Smooth muscle cell (in vitro differentiated cells): ENCODE data around the gene CAMK2N2. TPM values are rescaled to one million over a fixed set of nuclear protein-coding genes. Genes with fewer than 3 reads are reported as not detected.
A peak's percentile ranks its signal among the peaks of the same experiment; 100 is the strongest.

Experiments
- DNase-seq: peaks from one replicate; lab custom pipeline; 2025; ENCODE audit not compliant: unreplicated experiment; lab: John Stamatoyannopoulos, UW
- H2AFZ ChIP-seq: fragments of 200-600 bp; sonication (generic); 2 replicates; pipeline ENCODE4 v1.6.0; 2016; ENCODE audit warnings: antibody characterized with exemption, low read depth, mild to moderate bottlenecking
- H3F3A ChIP-seq: fragments of 200-600 bp; sonication (generic); 2 replicates; pipeline ENCODE4 v1.6.0; 2017; ENCODE audit warnings: antibody characterized with exemption, low read depth
- H3K27ac ChIP-seq: fragments of 200-600 bp; sonication (generic); 2 replicates; pipeline ENCODE4 v1.5.1; 2016; ENCODE audit warnings: low read depth, mild to moderate bottlenecking
- H3K27me3 ChIP-seq: fragments of 200-600 bp; sonication (generic); 2 replicates; pipeline ENCODE4 v1.6.1; 2016; ENCODE audit warnings: low read depth, mild to moderate bottlenecking
- H3K36me3 ChIP-seq: fragments of 200-600 bp; sonication (generic); 2 replicates; pipeline ENCODE4 v1.5.1; 2016; ENCODE audit warnings: low read depth
- H3K4me1 ChIP-seq: fragments of 200-600 bp; sonication (generic); 2 replicates; pipeline ENCODE4 v1.5.1; 2016; ENCODE audit warnings: low read depth
- H3K4me2 ChIP-seq: fragments of 200-600 bp; sonication (generic); 2 replicates; pipeline ENCODE4 v1.6.0; 2016; ENCODE audit warnings: mild to moderate bottlenecking
- H3K4me3 ChIP-seq: fragments of 200-600 bp; sonication (generic); 2 replicates; pipeline ENCODE4 v1.5.1; 2016; ENCODE audit warnings: mild to moderate bottlenecking
- H3K79me2 ChIP-seq: fragments of 200-600 bp; sonication (generic); 2 replicates; pipeline ENCODE4 v1.6.0; 2016; ENCODE audit warnings: low read depth, mild to moderate bottlenecking
- H3K9ac ChIP-seq: fragments of 200-600 bp; sonication (generic); 2 replicates; pipeline ENCODE4 v1.6.0; 2016; ENCODE audit warnings: low read depth
- H3K9me3 ChIP-seq: fragments of 200-600 bp; sonication (generic); replicated peaks from 2 replicates; pipeline ENCODE4 v1.5.1; 2016; ENCODE audit warnings: low read depth
- H4K20me1 ChIP-seq: fragments of 200-600 bp; sonication (generic); 2 replicates; pipeline ENCODE4 v1.6.0; 2016; ENCODE audit warnings: low read depth
- WGBS: methylation state at CpG from one replicate; pipeline ENCODE4 v1.1.7; 2016; ENCODE audit warnings: low lambda C conversion rate; 5-methylcytosine and 5-hydroxymethylcytosine counted together
- polyA plus RNA-seq: library from polyadenylated mRNA; unstranded; fragments of >200 nt; fragmentation: Nextera tagmentation; extraction: Ambion mirVana; gene quantifications from 2 replicates; pipeline ENCODE4 v1.2.1, GENCODE V29; 2016
- total RNA-seq: library from RNA; depleted of rRNA; stranded (reverse); fragments of >200 nt; gene quantifications from 2 replicates; pipeline ENCODE4 v1.2.3, GENCODE V29; 2014
- TF ChIP-seq, protein P1 (sequence below): fragments of 200-600 bp; sonication (generic); IDR thresholded peaks from 2 replicates; pipeline ENCODE4 v1.5.1; 2017; ENCODE audit warnings: borderline replicate concordance, mild to moderate bottlenecking, antibody characterized with exemption; ENCODE audit not compliant: insufficient read depth, poor library complexity, severe bottlenecking

The CAMK2N2 gene
- total and polyA plus RNA-seq, 2 experiments from 2014 or later: not detected

DNA sequence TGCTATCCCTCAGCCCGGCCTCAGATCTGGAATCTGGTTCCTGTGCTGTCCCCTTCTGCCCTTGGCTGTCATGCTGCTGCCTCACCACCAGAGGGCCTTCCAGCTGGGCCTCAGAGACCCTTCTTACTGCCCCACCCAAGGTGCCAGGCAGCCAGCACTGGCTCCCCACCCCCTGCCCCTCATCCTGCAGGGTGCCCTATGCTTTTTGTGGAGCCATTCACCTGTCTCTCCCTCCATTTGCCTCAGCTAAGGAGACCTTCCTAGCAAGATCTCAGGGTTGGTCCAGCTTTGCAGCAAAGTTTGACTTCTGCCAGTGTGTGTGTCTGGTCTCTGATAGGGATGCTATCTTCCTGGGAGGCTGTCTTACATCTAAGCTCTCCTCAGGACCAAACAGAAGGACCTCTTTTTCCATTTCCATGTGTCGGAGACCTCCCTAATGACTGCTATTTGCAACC, 33.8 kb downstream of the CAMK2N2 start:
- DNase-seq: no peak
- Histone ChIP-seq H3K4me2 (no peak overlapping the region), H3K9me3 (no peaks in the 10 kb centered on the region), H3K27me3 (peaks cover 75% of the 10 kb centered on the region), H3K27ac (no peak overlapping the region), H3K79me2 (no peaks in the 10 kb centered on the region), H3K4me1 (peaks cover 9% of the 10 kb centered on the region), H3K36me3 (no peaks in the 10 kb centered on the region), H3K4me3 (no peak overlapping the region), H2AFZ (no peak overlapping the region), H3K9ac (no peak overlapping the region), H4K20me1 (no peaks in the 10 kb centered on the region), H3F3A (no peaks in the 10 kb centered on the region)
- WGBS: 43% methylated on average over 2 of the region's 2 CpGs
- TF ChIP-seq, protein P1, sequence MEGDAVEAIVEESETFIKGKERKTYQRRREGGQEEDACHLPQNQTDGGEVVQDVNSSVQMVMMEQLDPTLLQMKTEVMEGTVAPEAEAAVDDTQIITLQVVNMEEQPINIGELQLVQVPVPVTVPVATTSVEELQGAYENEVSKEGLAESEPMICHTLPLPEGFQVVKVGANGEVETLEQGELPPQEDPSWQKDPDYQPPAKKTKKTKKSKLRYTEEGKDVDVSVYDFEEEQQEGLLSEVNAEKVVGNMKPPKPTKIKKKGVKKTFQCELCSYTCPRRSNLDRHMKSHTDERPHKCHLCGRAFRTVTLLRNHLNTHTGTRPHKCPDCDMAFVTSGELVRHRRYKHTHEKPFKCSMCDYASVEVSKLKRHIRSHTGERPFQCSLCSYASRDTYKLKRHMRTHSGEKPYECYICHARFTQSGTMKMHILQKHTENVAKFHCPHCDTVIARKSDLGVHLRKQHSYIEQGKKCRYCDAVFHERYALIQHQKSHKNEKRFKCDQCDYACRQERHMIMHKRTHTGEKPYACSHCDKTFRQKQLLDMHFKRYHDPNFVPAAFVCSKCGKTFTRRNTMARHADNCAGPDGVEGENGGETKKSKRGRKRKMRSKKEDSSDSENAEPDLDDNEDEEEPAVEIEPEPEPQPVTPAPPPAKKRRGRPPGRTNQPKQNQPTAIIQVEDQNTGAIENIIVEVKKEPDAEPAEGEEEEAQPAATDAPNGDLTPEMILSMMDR: peak; percentile 82

DNA sequence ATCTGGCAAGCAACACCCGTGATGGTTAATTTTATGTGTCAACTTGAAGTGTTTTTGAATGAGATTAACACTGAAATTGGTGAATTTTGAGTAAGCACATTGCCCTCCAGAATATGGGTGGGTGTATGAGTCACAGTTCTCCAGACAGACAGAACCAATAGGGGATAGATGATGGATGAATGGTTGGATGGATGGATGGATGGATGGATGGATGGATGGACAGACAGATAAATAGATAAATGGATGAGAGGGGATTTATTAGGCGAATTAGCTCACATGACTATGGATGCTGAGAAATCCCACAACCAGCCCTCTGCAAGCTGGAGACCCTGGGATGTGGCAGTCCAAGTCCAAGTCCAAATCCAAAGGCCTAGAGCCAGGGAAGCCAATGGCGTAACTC, 37.4 kb downstream of the CAMK2N2 start:
- Histone ChIP-seq H3K27ac (no peak overlapping the region), H3K9me3 (no peaks in the 10 kb centered on the region), H3K4me1 (no peaks in the 10 kb centered on the region), H3K4me2 (no peak overlapping the region), H3K4me3 (no peak overlapping the region), H3K9ac (no peak overlapping the region), H3K27me3 (peaks cover 40% of the 10 kb centered on the region), H3K36me3 (no peaks in the 10 kb centered on the region), H2AFZ (no peak overlapping the region), H3K79me2 (no peaks in the 10 kb centered on the region), H3F3A (no peaks in the 10 kb centered on the region), H4K20me1 (no peaks in the 10 kb centered on the region)
- no peak for DNase-seq
- 77% methylated on average over 3 of the region's 3 CpGs for WGBS
- TF ChIP-seq, protein P1: no peak

DNA sequence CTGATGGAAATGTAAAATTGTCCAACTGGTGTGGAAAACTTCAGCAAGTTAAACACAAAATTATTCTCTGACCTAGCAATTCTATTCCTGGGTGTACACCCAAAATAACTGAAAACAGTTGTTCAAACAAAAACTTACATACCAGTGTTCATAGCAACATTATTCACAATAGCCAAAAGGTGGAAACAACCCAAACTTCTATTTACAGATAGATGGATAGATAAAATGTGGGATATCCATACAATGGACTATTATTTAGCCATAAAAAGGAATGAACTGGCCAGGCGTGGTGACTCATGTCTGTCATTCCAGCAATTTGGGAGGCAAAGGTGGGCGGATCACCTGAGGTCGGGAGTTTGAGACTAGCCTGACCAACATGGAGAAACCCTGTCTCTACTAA, 38.8 kb downstream of the CAMK2N2 start:
- no peaks in the 10 kb centered on the region for H3K36me3 ChIP-seq
- no peaks in the 10 kb centered on the region for H3F3A ChIP-seq
- no peak overlapping the region for H3K4me3 ChIP-seq
- 75% methylated on average over 3 of the region's 3 CpGs for WGBS
- H3K79me2 ChIP-seq: no peaks in the 10 kb centered on the region
- H3K4me2 ChIP-seq: no peak overlapping the region
- H3K9ac ChIP-seq: no peak overlapping the region
- no peaks in the 10 kb centered on the region for H3K9me3 ChIP-seq
- H3K27me3 ChIP-seq: peaks cover 25% of the 10 kb centered on the region
- H3K4me1 ChIP-seq: no peaks in the 10 kb centered on the region
- DNase-seq: no peak
- no peak overlapping the region for H2AFZ ChIP-seq
- no peak overlapping the region for H3K27ac ChIP-seq
- TF ChIP-seq, protein P1: no peak
- no peaks in the 10 kb centered on the region for H4K20me1 ChIP-seq

DNA sequence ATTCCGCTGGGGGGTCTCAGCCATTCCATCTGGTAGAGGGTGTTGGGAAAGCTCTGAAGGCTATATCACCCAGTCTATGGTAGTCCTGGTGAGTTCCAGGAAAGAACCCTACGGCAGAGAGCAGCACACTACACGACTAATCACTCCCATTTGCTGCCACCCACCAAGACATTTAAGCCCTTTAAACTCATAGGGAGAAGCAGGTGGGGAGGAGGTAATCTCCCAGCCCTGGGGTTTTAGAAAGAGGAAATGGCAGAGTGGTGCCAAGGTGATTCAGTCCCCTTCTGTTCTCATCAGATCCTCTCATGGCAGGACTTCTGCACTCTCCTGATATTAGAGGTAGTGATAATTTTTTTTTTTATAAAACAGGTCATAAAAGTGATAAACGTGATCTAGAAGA, 42.5 kb downstream of the CAMK2N2 start:
- TF ChIP-seq, protein P1: no peak
- Histone ChIP-seq H4K20me1 (no peaks in the 10 kb centered on the region), H3K4me3 (no peak overlapping the region), H3F3A (no peaks in the 10 kb centered on the region), H3K9ac (no peak overlapping the region), H3K9me3 (no peaks in the 10 kb centered on the region), H3K79me2 (no peaks in the 10 kb centered on the region), H3K27me3 (no peaks in the 10 kb centered on the region), H3K36me3 (no peaks in the 10 kb centered on the region), H3K27ac (no peak overlapping the region), H3K4me1 (no peaks in the 10 kb centered on the region), H3K4me2 (no peak overlapping the region), H2AFZ (no peak overlapping the region)
- DNase-seq: no peak
- WGBS: 74% methylated on average over 4 of the region's 4 CpGs
